NCI-H187 treated with DMSO at 0.1 percent for 48 hours (cell line): ENCODE data around the gene HNRNPUL2.

Source experiments
- DNase-seq: peaks from one replicate; lab custom pipeline; 2025; lab: John Stamatoyannopoulos, UW

Gene HNRNPUL2

GRCh38 chr11:62726915-62727164, 417 bp downstream of the HNRNPUL2 start:
- no peak for DNase-seq

GRCh38 chr11:62726156-62726914, 922 bp downstream of the HNRNPUL2 start:
- DNase-seq, result no peak

GRCh38 chr11:62725646-62726045, 1.6 kb downstream of the HNRNPUL2 start:
- DNase-seq, result no peak

GRCh38 chr11:62724171-62724570, 3.1 kb downstream of the HNRNPUL2 start:
- DNase-seq, result no peak

- no peak for DNase-seq
Measured at GRCh38 chr11:62721994-62722393, 5.3 kb downstream of the HNRNPUL2 start.

DNA sequence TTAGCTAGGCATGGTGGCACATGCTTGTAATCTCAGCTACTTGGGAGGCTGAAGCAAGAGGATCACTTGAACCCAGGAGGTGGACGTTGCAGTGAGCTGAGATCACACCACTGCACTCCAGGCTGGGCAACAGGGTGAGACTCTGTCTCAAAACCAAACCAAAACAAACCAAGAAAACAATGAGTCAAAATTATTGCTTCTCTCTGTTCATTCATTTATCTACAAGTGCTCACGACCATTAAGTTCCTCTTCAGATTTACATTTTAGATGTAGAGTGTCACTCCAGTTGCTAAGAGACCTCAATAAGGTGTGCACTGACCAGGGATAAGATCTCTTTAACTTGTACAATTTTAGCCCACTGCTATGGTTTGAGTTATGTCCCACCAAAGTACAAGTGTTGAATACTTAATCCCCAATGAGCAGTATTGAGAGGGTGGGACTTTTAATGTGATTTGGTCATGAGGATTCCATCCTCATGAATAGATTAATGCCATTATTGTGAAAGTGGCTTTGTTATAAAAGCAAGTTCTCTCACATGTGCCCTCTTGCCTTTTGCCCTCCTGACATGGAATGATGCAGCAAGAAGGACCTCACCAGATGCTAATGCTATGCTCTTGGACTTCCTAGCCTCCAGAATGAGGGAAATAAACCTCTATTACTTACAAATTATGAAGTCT, 7.8 kb downstream of the HNRNPUL2 start:
- no peak for DNase-seq

DNA sequence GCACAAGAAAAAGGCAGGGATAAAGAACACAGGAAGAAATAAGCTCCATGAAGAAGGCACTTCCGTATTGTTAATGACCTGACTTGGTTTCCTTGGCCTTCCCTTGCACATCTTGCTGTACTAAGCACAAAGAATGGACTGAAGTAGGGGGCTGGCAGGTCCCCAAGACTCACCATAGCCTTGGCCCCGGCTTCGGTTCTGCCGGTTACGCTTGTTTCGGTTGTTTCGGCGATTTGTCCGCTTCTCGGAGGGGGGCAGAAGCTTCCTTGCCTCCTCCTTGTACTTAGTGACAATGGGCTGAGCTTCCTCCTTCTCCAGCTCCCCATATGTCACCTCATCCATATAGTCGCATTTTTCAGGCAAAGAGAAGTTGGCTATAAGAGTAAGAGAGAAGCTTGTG, 10.4 kb downstream of the HNRNPUL2 start:
- DNase-seq, result no peak

DNA sequence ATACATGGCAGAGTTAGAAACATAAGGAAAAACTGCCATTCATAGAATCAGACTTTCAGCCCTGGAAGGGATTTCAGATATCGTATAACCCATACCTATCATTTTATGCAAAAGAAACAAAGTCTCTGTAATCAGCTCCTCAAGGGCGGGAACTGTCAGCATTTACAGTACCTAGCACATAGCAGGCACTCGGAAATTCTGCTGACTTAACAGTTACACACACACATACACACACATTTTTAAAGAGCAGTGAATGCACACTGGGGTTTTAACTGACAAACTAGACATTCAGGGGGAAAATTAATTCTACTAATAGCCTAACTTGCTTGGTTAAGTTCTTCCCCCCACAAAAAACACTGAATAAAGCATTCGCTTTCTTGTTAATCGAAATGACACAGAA, 11.1 kb downstream of the HNRNPUL2 start:
- DNase-seq, result no peak

GRCh38 chr11:62715150-62716130, 11.8 kb downstream of the HNRNPUL2 start:
- DNase-seq, result no peak

- no peak for DNase-seq
Measured at GRCh38 chr11:62713343-62713742, 13.9 kb downstream of the HNRNPUL2 start.

- DNase-seq, result no peak
Measured at GRCh38 chr11:62712861-62713260, 14.4 kb downstream of the HNRNPUL2 start.

DNA sequence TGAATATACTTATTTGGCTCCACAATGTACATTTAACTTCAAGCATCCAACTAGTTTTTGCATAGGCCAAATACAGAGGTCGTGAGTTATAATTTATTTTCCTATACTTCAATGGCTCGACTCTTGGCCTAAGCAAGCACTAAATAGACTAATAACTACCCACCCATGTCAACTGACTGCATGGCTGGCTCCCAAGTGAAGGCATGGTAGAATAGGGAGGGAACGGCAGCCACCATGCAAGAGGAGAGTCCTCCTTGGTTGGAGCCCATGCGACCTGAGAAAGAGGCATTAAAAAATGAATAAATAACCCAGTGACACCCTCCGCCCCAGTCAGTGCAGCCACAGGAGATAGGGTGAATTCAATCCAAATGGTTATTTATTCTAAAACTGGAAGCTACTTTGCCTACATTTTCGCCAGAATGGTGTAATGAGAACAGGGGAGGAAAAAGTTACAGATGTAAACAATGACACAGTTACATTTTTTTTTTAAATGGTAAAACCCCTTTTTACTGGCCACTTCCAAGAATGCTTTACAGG, 14.9 kb downstream of the HNRNPUL2 start:
- no peak for DNase-seq

DNA sequence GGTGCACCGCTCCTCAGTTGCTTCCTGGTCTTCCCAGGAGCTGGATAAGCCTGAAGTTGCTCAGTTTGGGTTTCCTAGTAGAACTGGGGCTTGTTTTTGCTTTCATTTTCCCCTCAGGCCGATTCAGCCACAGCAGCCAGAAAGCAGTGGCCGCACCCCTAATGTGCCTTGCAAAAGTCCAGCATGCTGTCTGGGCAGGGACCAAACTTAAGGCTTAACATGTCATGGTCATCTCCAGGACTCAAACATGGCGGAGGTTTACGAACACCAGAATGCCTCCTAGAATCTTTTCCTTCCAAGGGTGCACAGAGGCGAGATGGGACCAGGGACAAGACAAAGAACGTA, 17.3 kb downstream of the HNRNPUL2 start:
- no peak for DNase-seq

DNA sequence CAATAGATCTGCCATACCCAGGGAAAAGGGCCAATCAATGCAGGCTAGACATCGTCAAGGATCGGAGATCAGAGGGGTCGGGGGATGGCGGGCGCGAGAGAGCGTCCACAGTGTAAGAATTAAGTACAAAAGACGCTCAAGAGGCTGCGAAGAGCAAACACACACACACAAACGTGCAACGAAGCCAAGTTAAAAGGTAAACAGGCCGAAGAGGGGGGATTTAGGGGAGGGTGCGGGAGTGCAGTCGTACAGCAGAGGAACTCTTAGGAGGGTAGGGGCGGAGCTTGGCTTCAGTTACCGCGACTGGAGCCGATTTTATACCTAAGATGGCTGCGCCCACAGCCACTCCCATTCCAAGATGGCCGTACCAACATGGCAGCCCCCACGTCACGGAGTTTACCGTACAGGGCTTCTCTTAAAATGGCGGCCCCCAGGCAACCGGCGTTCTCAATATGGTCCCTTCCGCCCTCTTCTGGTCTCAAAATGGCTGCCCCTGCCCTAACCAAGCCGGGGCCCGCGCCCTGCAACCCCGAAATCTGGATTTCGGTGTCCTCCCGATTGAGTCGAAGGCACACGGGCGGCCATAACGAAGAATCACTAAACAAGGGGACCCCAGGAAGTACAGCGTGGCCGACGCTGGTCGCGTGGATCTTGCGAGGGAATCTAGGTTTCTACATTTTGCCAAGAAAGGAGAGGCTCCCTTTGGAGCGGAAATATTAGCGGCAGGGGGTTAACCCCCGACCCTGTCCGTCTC, 17.8 kb downstream of the HNRNPUL2 start:
- peak; percentile 96 for DNase-seq

DNA sequence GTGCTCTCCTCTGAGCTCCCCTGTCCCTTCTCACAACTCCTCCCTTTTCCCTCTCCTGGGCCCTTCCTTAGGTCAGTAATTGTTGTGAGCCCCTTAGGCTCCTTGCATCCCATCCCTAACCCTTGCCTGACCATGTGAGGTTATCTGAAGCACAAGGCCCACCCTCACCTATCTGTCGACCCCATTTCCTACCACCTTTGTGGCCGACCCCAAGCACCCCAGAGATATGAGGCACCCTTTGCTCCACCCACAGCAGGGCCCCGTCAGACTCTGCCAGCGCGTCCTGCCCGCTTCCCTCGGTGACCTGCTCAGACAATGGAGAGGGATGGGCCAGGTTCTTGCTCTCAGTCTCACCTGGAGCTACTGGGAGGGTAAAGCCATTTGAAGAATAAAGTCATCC, 18.5 kb downstream of the HNRNPUL2 start:
- DNase-seq, result no peak

GRCh38 chr11:62708392-62708791, 18.9 kb downstream of the HNRNPUL2 start:
- no peak for DNase-seq

- peak; percentile 20 for DNase-seq
Measured at GRCh38 chr11:62707277-62707861, 19.9 kb downstream of the HNRNPUL2 start, which contains the start of the genes BSCL2 and GNG3. Gene BSCL2, minus strand, starts transcription at chr11:62707424. Its CDS starts 229 bp downstream, at chr11:62707195. Gene GNG3, plus strand, starts transcription at chr11:62707676. Its CDS starts 620 bp downstream, at chr11:62708296.

- DNase-seq, result no peak
Measured at GRCh38 chr11:62706850-62707247, 20.4 kb downstream of the HNRNPUL2 start.

DNA sequence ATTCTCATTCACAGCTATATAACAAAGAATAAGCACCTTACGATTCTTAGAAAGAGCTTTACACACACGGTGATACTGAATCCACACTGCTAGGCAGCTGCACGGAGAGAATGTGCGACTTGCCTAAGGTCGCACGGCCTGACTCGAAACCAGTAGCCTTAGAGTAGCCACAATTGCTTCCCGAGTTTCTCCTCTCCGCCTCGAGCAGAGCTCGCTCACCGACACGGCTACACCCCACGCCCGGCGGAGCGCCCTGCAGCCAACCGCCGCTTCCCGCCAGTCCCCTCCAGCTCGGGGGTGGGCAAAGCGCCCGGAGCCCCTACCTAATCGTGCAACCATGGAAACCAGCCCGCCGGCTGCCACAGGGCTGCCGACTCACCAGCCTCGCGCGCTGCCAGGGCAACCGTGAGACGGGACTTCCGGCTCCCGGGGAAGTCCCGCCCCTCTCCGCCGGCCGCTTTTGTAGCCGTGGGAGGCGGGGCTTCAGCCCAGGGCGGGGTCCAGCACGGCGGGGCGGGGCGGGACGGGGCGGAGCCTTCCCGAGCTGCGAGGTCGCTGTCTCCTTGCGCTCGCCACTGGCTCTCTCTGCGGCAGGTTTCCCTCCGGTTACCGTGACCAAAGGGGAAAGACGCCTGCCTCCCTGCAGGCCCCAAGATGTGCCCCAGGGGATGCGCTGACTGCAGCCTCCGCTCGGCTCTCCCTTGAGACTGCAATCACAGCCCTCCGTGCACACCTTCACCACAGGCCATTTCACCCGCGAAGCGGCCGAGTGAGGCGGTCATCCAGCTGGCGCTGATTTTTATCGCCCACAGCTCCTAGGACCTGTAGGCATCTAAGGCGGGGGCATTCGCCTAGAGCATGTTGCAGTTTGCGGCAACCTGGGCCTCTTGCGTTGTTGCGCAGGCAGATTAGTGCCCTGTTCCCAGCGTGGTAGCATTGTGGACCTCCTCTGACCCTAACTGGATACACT, 21.1 kb downstream of the HNRNPUL2 start:
- DNase-seq, result peak; percentile 75

- no peak for DNase-seq
Measured at GRCh38 chr11:62705413-62705812, 21.8 kb downstream of the HNRNPUL2 start.
